ENCODE results near the gene CFAP97D2.
"Not testable (repeated sequence)": the region's sequence is repeated elsewhere in the genome, so short reads cannot be mapped to it uniquely, and the experiment has no call there.

Gene CFAP97D2

DNA sequence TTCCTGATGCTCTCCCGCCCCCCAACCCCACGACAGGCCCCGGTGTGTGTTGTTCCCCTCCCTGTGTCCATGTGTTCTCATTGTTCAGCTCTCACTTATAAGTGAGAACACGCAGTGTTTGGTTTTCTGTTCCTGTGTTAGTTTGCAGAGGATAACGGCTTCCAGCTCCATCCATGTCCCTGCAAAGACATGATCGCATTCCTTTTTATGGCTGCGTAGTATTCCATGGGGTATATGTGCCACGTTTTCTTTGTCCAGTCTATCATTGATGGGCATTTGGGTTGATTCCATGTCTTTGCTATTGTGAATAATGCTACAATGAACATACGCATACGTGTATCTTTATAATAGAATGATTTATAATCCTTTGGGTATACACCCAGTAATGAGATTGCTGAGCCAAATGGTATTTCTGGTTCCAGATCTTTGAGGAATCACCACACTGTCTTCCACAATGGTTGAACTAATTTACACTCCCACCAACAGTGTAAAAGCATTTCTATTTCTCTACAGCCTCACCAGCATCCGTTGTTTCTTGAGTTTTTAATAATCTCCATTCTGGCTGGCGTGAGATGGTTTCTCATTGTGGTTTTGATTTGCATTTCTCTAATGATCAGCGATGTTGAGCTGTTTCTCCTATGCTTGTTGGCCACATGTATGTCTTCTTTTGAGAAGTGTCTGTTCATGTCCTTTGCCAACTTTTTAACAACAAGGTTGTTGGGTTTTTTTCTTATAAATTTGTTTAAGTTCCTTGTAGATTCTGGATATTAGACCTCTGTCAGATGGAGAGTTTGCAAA, 20.0 kb upstream of the CFAP97D2 start:
- FAIRE-seq = not testable (repeated sequence)

DNA sequence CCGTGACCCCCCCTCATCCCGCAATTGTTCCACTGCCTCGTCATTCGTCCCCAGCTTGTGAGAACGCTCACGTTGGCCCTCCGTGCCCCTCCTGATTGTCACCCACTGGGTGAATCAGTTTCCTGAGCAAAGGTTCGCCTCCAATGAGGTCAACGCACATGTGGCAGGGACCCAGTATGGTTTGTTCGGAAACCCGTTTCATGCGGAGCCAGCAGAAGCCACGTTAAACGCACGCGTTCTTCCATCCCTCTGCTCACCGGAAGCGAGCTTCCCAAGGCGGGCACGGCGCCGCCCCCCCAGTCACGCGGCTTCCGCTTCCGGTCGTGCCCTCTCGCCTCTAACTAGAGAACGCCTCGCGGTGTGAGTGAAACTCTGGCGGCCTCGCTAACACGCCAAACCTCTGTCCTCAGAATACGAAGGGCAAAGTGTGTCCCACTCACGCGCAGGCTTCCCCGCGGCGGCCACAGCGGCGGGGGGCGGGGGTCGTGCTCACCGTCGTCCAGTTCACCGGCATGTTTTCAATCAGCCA, 18.0 kb upstream of the CFAP97D2 start:
- FAIRE-seq = no peak

DNA sequence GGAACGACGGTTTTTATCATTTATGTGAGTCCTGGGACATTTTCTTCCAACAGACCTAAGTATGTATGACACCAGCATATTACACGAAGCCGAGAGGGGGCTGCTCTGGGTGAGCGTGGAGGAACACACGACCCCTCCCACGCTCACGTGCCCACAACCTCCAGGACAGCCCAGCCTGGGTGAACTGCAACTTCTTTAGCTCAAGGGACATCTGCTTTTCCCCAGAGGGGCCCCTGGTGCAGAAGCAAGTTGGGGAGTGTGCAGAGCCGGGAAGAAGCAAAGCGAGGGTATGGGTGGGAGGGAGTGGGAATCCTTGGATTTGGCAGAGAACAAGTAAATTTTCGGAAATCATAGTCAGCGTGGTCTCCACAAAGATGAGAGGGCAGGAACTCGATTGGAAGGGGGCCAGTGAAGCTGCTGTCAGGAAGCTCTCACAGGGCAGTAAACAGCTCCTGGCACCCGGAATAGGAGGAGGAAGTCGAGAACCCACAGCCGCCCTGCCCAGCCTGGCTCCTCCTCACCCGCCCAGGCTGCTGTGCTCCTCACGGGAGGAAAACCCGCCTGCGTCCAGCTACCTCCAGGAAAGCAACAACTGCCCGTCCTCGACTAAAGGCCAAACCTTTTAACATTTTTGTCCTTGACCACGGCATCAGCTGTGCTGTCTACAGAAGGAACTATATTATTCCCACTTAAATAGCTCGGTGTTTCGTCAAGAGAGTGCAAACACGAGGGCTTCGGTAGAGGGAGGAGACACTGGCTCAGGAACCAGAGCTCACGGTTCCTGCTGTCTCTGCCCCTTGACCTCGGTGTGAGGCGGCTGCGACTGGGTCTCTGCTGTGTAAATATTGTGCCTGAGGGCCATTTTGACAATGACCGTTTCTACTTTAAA, 17.2 kb upstream of the CFAP97D2 start:
- FAIRE-seq = no peak

DNA sequence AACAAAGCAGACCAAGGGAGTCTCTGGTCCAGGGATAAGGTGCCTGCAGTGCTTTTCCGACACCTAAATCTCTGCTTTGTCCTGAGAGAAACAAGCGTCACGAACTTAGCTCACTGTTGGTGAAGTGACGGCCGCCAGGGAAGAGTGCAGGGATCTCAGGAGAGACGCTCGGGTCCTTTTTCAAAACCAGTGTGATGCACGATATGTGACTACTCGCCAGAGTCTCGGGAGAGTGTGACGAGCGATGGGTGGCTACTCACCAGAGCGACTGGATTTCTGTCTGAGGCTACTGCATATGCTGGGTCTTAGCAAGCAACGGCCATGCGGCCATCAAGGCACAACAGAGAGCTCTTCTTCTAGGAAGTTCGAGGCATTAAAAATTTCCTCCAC, 16.5 kb upstream of the CFAP97D2 start:
- no peak for FAIRE-seq

DNA sequence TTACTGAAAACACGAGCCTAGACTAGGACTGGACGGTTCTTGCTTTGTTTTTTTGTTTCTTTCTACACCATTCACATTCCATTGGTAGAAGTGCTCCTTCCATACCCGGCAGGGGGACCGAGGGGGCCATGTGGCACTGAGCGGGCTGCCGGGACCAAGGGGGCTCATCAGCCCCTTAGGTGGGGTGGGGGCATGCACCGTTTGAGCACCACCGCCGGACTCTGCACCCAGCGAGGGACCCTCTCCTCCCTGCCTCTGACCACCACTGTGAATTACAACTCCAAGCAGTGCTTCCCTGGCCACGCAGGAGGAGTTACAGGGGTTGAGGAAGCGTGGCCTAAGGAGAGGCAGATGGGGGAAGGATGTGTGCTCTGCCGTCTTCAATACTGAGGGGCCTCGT, 15.0 kb upstream of the CFAP97D2 start:
- FAIRE-seq = no peak

DNA sequence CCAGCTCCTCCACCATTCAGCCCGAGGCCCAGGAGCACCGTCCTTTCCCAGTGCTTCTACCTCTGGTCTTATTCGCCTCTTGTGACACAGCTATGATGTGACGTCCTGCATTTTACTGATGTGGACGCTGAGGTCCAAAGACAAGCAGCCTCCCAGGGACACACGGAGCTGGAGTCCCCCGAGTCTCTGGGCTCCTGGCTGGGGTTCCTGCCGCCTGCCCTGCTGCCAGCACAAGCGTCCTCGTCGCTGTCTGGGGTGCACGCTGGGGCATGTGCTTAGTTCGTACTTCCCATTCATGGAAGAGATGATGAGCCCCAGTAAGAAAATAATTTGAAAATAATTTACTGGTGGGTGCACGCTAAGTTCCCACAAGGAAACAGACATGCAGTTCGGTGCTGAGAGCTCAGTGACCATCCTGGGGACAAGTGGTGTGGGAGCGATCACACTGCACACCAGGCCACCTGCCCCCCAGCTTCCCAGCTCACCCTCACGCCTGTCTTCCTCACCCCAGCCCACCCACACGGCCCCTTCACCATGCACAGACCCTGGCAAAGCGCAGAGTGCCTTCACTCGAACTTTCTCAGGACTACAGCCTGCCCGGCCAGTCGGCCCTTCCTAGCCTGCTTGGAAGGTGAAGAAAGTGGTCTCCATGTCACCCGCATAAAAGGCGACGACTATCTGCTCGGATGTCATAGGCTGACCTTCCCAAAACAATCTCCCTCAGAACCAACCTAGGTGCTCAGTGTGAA, 14.2 kb upstream of the CFAP97D2 start:
- FAIRE-seq = no peak

DNA sequence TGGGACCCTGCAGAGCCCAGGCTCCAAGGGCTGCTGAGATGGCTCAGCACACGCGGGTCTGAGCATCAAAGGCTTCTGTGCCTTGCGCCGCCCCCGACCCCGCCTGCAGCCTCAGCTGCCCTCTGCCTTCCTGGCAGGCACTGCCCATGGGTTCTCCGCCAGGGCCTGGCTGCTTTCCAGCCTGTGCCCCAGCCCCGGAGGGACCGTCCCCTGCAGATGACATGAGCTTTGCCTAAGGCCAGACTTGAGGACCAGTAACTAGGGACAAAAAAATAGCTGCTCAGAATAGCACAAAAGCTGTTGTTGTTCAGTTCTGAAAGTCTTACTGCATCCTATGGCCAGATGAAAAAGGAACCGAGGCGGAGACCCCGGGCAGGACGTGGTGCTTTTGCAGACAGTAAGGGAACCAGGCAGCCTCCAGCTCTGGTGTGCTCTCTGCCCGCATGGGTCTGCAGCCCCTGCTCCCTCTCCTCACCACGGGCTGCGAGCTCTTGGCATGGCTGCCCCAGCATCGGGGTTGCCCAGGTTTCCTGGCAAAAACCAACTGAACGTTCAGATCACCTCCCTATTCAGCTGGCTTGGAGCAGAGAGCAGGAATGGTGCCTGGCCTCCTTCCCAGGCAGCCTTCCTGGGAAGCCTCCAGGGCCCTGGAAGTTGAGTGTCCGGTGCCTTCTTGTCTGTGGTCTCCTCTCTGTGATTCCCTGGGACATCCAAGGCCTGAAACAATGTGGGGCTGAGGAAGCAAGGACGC, 12.5 kb upstream of the CFAP97D2 start:
- FAIRE-seq = no peak

DNA sequence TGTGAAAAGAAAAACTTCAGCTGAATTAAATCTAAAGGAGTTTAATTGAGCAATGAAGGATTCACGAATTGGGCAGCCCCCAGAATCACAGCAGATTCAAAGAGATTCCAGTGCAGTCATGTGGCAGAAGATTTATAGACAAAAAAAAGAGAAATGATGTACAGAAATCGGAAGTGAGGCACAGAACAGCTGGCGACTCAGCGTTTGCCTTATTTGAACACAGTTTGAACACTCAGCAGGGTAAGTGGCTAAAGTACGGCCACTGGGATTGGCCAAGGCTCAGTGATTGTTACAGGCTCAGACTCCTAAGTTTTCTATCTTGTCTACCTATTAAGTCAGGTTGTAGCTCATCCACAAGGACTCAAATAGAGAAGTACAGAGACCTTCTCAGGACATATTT, 11.6 kb upstream of the CFAP97D2 start:
- FAIRE-seq = no peak

DNA sequence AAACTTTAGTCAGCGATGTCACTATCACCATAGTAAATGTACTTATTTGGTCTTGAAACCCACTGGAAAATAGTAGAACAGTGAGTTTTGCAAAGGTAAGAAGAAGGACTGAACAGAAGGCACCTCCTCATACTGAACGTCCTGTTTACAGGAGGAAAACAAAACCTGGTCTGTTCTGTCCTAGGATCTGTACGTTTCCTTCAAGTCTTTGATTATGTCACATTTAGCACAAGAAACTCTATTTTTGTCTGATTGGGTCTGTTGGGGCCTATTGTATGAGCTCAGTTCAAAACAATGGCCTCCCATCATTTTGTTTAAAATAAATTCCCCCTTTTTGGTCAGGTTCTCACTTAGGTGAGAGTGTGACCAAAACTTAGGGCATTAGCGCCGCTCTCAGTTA, 11.2 kb upstream of the CFAP97D2 start:
- FAIRE-seq = no peak

DNA sequence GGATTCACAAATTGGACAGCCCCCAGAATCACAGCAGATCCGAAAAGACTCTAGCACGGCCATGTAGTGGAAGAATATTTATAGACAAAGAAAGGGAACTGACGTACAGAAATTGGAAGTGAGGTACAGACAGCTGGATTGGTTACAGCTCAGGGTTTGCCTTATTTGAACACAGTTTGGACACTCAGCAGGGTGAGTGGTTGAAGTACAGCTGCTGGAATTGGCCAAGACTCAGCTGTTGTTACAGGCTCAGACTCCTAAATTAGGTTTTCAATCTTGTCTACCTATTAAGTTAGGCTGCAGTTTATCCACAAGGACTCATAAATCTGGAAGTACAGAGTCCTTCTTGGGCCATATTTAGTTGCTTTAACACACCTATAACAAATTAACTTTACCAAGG, 5.8 kb upstream of the CFAP97D2 start:
- FAIRE-seq = no peak

DNA sequence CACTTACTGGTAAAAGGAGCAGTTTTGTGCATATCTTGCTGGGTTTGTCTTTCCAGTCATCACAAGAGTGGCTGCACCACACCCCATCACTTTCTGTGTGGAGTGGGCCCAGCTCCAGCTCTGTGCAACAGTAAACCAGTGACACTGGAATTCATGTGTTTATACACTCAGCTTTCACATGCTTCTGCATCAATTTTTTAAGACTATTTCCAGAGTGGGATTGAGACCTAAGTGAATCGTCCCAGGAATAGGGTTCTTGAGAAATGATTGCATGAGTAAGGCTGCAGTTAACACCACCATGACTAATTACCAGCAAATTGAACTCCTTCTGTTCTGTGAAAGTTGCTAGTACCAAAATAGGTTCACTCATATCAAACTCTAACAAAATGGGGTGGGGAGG, 5.3 kb upstream of the CFAP97D2 start:
- no peak for FAIRE-seq

DNA sequence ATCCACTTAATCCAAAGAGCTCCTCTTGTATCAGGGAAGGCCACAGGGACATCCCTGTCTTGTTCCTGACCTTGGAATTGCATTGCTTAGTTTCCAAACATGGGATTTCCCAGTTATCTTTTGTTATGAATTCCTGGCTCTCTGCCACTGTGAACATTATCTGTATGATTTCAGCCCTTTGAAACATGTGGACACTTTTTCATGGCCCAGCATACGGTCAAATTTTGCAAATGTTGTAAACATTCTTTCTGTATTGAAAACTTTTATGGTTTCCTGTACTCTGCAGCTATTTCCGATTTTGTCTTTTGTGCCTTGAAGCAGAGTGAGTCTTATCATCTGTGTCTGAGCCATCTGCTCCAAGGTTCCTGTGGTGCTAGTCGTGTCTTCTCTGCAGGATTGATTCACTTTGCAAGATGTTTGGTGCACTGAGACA, 4.5 kb upstream of the CFAP97D2 start:
- FAIRE-seq = no peak

DNA sequence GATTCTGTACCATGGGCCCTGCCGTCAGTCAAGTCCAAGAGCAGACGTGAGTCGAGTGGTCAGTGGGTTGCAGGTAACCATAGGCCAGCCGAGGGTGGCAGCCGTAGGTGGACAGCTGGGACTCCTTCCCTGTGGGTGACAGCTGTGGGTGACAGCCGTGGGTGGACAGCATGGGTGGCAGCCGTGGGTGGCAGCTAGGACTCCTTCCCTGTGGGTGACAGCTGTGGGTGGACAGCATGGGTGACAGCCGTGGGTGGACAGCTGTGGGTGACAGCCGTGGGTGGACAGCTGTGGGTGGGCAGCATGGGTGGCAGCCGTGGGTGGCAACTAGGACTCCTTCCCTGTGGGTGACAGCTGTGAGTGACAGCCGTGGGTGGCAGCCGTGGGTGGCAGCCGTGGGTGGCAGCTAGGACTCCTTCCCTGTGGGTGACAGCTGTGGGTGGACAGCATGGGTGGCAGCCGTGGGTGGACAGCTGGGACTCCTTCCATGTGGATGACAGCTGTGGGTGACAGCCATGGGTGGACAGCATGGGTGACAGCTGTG, 2.6 kb upstream of the CFAP97D2 start:
- not testable (repeated sequence) for FAIRE-seq

DNA sequence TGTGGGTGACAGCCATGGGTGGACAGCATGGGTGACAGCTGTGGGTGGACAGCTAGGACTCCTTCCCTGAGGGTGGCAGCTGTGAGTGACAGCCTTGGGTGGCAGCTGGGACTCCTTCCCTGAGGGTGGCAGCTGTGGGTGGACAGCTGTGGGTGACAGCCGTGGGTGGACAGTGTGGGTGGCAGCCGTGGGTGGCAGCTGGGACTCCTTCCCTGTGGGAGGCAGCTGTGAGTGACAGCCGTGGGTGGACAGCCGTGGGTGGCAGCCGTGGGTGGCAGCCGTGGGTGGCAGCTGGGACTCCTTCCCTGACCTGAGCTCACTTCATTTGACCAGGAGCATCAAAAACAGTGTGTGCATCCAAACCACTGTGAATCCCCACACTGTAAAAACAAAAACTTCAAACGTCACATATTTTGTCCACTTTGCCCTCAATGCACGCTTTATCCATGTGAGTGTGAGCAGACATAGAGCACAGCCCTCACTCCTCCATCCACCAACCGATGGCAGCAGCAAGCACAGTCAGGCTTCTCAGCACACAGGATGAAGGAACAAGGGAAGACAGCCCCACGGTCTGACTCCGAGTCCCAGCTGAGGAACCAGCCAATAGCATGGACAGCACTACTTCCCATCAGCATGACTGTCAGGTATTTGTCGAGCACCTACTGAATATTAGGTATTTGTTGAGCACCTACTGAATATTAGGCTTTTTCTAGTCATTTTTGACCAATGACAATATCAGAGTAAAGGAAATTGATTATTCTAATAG, 1.6 kb upstream of the CFAP97D2 start:
- FAIRE-seq = no peak

DNA sequence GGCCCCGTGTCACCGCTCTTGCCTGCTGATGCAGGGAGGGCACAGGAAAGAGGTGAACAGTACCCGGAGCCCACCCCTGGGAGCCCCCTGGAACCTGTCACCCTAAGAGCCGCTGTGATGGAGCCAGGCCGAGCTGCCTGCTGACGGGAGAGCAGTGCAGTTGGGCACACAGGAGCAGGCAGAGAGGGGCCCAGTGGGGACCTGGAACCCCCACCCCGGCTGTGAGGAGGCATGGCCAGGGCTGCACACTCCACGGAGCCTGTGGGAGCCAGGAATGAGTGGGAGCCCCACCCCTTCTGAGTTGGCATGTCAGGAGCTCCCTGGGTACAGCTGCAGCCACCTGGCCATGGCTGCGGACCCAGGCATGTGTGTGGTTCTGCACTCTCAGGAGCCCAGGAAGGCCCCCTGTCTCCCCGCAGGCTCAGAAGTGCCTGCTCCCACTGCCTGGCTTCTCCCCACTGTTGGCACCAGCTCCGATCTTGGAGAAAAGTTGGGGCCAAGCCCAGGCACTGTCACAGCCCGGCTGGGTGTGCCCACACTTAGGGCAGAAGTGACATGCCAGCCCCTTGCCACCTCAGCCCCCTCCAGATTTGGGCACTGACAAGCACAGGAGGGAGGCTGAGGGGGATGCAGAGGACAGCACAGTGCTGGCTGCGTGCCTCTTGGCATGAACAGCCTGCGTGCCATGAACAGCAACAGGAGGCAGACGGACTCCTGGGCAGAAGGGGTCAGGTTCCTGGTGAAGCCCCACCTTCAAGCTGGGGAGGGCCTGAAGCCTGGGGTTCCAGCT, 6.3 kb downstream of the CFAP97D2 start:
- no peak for FAIRE-seq

DNA sequence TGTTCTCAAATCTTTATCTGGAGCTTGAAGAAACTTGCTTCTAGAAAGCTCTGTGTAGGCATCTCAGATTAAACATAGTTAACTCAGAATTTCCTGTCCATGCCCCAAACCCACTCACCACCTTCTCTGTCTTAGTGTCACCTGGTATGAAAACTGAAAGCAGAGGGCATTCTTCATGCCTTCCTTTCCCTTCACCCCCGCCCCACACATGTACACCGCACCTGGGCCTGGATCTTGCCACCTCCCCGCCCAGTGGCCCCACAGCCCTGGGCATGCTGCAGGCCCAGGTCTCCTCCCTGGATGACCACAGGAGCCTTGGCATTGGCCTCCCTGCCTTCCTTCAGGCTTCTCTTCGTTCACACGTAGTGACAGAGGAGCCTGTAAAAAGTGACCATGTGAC, 15.8 kb downstream of the CFAP97D2 start:
- no peak for FAIRE-seq

DNA sequence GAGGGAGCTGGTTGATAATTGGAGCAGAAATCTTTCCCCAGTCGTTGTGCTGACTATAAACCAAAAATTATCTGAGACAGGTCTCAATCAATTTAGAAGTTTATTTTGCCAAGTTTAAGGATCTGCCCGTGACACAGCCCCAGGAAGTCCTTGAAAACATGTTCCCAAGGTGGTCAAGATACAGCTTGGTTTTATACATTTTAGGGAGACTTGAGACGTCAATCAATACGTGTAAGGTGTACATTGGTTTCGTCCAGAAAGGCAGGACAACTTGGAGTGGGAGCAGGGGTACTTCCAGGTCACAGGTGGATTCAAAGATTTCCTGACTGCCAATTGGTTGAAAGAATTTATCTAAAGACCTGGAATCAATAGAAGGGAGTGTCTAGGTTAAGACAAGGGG, 17.6 kb downstream of the CFAP97D2 start:
- no peak for FAIRE-seq

DNA sequence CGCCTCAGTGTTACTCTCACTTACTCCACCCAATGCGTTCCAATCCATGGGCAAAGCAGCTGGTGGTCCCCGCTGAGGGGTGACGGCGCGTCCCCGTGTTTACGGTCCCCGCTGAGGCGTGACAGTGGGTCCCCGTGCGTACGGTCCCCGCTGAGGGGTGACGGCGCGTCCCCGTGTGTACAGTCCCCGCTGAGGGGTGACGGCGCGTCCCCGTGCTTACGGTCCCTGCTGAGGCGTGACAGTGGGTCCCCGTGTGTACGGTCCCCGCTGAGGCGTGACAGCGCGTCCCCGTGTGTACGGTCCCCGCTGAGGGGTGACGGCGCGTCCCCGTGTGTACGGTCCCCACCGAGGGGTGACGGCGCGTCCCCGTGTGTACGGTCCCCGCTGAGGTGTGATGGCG, 19.5 kb downstream of the CFAP97D2 start:
- FAIRE-seq = no peak

DNA sequence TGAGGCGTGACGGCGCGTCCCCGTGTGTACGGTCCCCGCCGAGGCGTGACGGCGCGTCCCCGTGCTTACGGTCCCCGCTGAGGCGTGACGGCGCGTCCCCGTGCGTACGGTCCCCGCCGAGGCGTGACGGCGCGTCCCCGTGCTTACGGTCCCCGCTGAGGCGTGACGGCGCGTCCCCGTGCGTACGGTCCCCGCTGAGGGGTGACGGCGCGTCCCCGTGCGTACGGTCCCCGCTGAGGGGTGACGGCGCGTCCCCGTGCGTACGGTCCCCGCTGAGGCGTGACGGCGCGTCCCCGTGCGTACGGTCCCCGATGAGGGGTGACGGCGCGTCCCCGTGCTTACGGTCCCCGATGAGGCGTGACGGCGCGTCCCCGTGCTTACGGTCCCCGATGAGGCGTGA, 20.5 kb downstream of the CFAP97D2 start:
- not testable (repeated sequence) for FAIRE-seq

DNA sequence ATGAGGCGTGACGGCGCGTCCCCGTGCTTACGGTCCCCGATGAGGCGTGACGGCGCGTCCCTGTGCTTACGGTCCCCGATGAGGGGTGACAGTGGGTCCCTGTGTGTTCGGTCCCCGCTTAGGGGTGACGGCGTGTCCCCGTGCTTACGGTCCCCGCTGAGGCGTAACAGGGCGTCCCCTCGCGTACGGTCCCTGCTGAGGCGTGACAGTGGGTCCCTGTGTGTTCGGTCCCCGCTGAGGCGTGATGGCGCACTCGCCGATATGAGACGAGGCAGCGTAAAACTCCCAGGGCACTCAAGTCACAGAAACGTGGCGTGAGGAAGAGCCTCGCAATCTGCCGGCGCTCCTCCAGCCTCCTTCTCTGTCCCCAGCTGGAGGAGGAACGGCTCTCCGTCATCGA, 20.9 kb downstream of the CFAP97D2 start:
- FAIRE-seq = no peak

All from islet of Langerhans (tissue), 1 donor.